HepG2 (cell line): ENCODE results near the gene MAP2K5. TPM values are rescaled to one million over a fixed set of nuclear protein-coding genes. Genes with fewer than 3 reads are reported as not detected.

ENCODE experiments used
- ATAC-seq: fragments of 200-7000 bp; cut with Tn5 transposase; 3 replicates; pipeline ENCODE4 v1.9.1; 2020; ENCODE audit warnings: mild to moderate bottlenecking, moderate library complexity
- BruUV-seq: library from RNA; stranded (reverse); fragments of 400-500 nt; replicated peaks from 2 replicates; lab custom pipeline; 2021; lab: Mats Ljungman, UMichigan
- CTCF ChIA-PET: fragments of 300-600 bp; formaldehyde crosslinking; extraction: SDS; loops from one replicate; lab custom pipeline; 2021; ENCODE audit warnings: low total read pairs, inconsistent platforms, low intra/inter-chr PET ratio; lab: Yijun Ruan, JAX
- POLR2A ChIA-PET: fragments of 350-600 bp; sonication (Branson Sonifier 250); formaldehyde crosslinking; loops from one replicate; lab custom pipeline; 2020; ENCODE audit warnings: antibody characterized with exemption, inconsistent platforms; lab: Yijun Ruan, JAX
- DNase-seq: peaks from one replicate; pipeline ENCODE4 v3.0.0-alpha.2; 2015; ENCODE audit warnings: low spot score
- FAIRE-seq: peaks from 3 replicates; lab custom pipeline; 2011; peaks lifted over from hg19 to GRCh38; lab: Jason Lieb, UNC
- H2AFZ ChIP-seq: one replicate; pipeline ENCODE4 v1.6.1; 2011; ENCODE audit warnings: low read length, inconsistent platforms
- H3K27ac ChIP-seq: fragments of 300-600 bp; 3 replicates; pipeline ENCODE4 v1.8.0; 2011; ENCODE audit warnings: mixed run types, mild to moderate bottlenecking, mixed read lengths, low read length, inconsistent platforms; ENCODE audit not compliant: insufficient read depth; ENCODE audit errors: extremely low read length
- H3K27me3 ChIP-seq, 2 experiments: fragments of 200-600 bp in 1 of 2; 2 replicates in 1 of 2; 3 replicates in 1 of 2; pipeline versions ENCODE4 v1.6.0 to v1.8.0; 2011; ENCODE audit warnings: low read length in 2 of 2, mild to moderate bottlenecking in 2 of 2, moderate library complexity in 2 of 2, inconsistent platforms in 1 of 2; ENCODE audit not compliant: insufficient read depth in 2 of 2, control insufficient read depth in 1 of 2
- H3K36me3 ChIP-seq, 2 experiments: fragments of 200-600 bp in 1 of 2; replicated peaks in 1 of 2; 2 replicates in 1 of 2; 3 replicates in 1 of 2; pipeline versions ENCODE4 v1.5.1 to v1.8.0; 2011; ENCODE audit warnings: low read length in 2 of 2, inconsistent platforms in 1 of 2; ENCODE audit not compliant: insufficient read depth in 2 of 2, control insufficient read depth in 1 of 2
- H3K4me1 ChIP-seq: 2 replicates; pipeline ENCODE4 v1.5.1; 2012; ENCODE audit warnings: low read length, inconsistent platforms; ENCODE audit not compliant: insufficient read depth
- H3K4me2 ChIP-seq: 2 replicates; pipeline ENCODE4 v1.6.0; 2011; ENCODE audit warnings: low read depth, low read length, inconsistent platforms
- H3K4me3 ChIP-seq, 3 experiments: fragments of 200-600 bp in 1 of 3; sonication (generic), shearing (Covaris generic) in 1 of 3; replicated peaks in 1 of 3; 2 replicates each; pipeline ENCODE4 v1.5.1; 2011 to 2016; ENCODE audit warnings: low read length in 3 of 3, inconsistent platforms in 2 of 3, low read depth in 2 of 3, mild to moderate bottlenecking in 2 of 3, control low read depth in 1 of 3, mixed read lengths in 1 of 3; ENCODE audit not compliant: insufficient read depth in 1 of 3
- H3K79me2 ChIP-seq: one replicate; pipeline ENCODE4 v1.6.1; 2011; ENCODE audit warnings: low read length, inconsistent platforms; ENCODE audit not compliant: insufficient read depth
- H3K9ac ChIP-seq: 2 replicates; pipeline ENCODE4 v1.6.0; 2011; ENCODE audit warnings: mild to moderate bottlenecking, low read depth, low read length, inconsistent platforms; ENCODE audit not compliant: insufficient read depth
- H3K9me3 ChIP-seq: 2 replicates; pipeline ENCODE4 v1.5.1; 2012; ENCODE audit warnings: mild to moderate bottlenecking, low read length
- H4K20me1 ChIP-seq: 2 replicates; pipeline ENCODE4 v1.6.0; 2011; ENCODE audit warnings: inconsistent platforms, mild to moderate bottlenecking, low read length, moderate library complexity; ENCODE audit not compliant: insufficient read depth
- MATR3 ChIP-seq: sonication (generic); formaldehyde crosslinking; IDR thresholded peaks from 2 replicates; pipeline ENCODE4 v1.4.0; 2020; ENCODE audit warnings: missing genetic modification reagents
- MED8 ChIP-seq: sonication (generic); formaldehyde crosslinking; IDR thresholded peaks from 2 replicates; pipeline ENCODE4 v1.8.1; 2023; ENCODE audit warnings: mild to moderate bottlenecking, missing genetic modification reagents; ENCODE audit not compliant: insufficient replicate concordance
- POLR2A ChIP-seq, 2 experiments: IDR thresholded peaks; 2 replicates each; pipeline ENCODE4 v1.6.1; 2011; ENCODE audit warnings: low read depth in 2 of 2, low read length in 2 of 2, mild to moderate bottlenecking in 1 of 2, moderate library complexity in 1 of 2; ENCODE audit not compliant: insufficient read depth in 1 of 2
- RXRB ChIP-seq: IDR thresholded peaks from 2 replicates; pipeline ENCODE4 v1.6.1; 2016; ENCODE audit warnings: borderline replicate concordance, missing genetic modification reagents, missing compliant biosample characterization
- TOE1 ChIP-seq: sonication (generic); formaldehyde crosslinking; IDR thresholded peaks from 2 replicates; pipeline ENCODE4 v1.4.0; 2020; ENCODE audit warnings: mild to moderate bottlenecking, missing genetic modification reagents
- XBP1 ChIP-seq: sonication (generic); formaldehyde crosslinking; IDR thresholded peaks from 2 replicates; pipeline ENCODE4 v1.5.0; 2020; ENCODE audit warnings: missing genetic modification reagents
- ZFP90 ChIP-seq: sonication (generic); formaldehyde crosslinking; IDR thresholded peaks from 2 replicates; pipeline ENCODE4 v1.8.0; 2022; ENCODE audit warnings: missing genetic modification reagents, mild to moderate bottlenecking, inconsistent platforms, borderline replicate concordance
- ZNF430 ChIP-seq: sonication (generic); formaldehyde crosslinking; IDR thresholded peaks from 2 replicates; pipeline ENCODE4 v1.9.0; 2021; ENCODE audit warnings: mild to moderate bottlenecking, missing genetic modification reagents
- ZNF446 ChIP-seq: sonication (generic); formaldehyde crosslinking; IDR thresholded peaks from 2 replicates; pipeline ENCODE4 v1.5.0; 2020; ENCODE audit warnings: mild to moderate bottlenecking, missing genetic modification reagents
- WGBS: methylation state at CpG from one replicate; pipeline ENCODE4 v1.1.6; 2017; ENCODE audit warnings: low lambda C conversion rate; 5-methylcytosine and 5-hydroxymethylcytosine counted together
- in situ Hi-C: cut with HindIII; loops from 2 replicates; pipeline ENCODE4 v1.10.0; 2017; ENCODE audit warnings: low pct_unique_long_range_greater_than_20kb; ENCODE audit not compliant: extremely low pct_ligation_motif_present
- intact Hi-C: fragments of 100-400 bp; cut with micrococcal nuclease; formaldehyde crosslinking; loops from one replicate; pipeline ENCODE4 v1.10.0; 2022; ENCODE audit not compliant: unreplicated experiment
- polyA plus RNA-seq, 8 experiments: library from polyadenylated mRNA; depleted of rRNA in 3 of 8; stranded (reverse) in 7 of 8; unstranded in 1 of 8; fragments of >200 nt; fragmentation: Illumina TruSeq in 4 of 8; extraction: Trizol in 4 of 8; gene quantifications; 2 replicates each; pipeline versions ENCODE4 v1.2.1 to v1.2.3, GENCODE V29; 2011 to 2016; ENCODE audit warnings: low read depth in 4 of 8, missing spikeins in 1 of 8, mixed read lengths in 1 of 8; ENCODE audit not compliant: insufficient read depth in 1 of 8
- total RNA-seq, 5 experiments: library from RNA; depleted of rRNA; stranded (reverse); fragments of >200 nt; fragmentation: Illumina TruSeq; extraction: Trizol; gene quantifications; 2 replicates each; pipeline ENCODE4 v1.2.3, GENCODE V29; 2016; ENCODE audit warnings: low read depth in 1 of 5
- TF ChIP-seq, protein P1 (sequence below): sonication (generic); formaldehyde crosslinking; conservative IDR thresholded peaks from 2 replicates; pipeline ENCODE4 v1.4.0; 2020; ENCODE audit warnings: missing genetic modification reagents
- TF ChIP-seq, protein P2 (sequence below): sonication (generic); formaldehyde crosslinking; IDR thresholded peaks from 2 replicates; pipeline ENCODE4 v1.9.0; 2021; ENCODE audit warnings: missing genetic modification reagents, mild to moderate bottlenecking, borderline replicate concordance
- TF ChIP-seq, protein P3 (sequence below): sonication (generic); formaldehyde crosslinking; IDR thresholded peaks from 2 replicates; pipeline ENCODE4; 2020; ENCODE audit warnings: missing genetic modification reagents, mild to moderate bottlenecking, borderline replicate concordance
- TF ChIP-seq, protein P4 (sequence below): sonication (generic); formaldehyde crosslinking; IDR thresholded peaks from 2 replicates; pipeline ENCODE4 v1.4.0; 2020; ENCODE audit warnings: mild to moderate bottlenecking, low read depth, missing genetic modification reagents

The MAP2K5 gene
- total and polyA plus RNA-seq, 2 of the 13 experiments (the other 11 are each of a cell fraction or from before 2014, with no cell fraction given), result 4.0 to 4.3 TPM

DNA sequence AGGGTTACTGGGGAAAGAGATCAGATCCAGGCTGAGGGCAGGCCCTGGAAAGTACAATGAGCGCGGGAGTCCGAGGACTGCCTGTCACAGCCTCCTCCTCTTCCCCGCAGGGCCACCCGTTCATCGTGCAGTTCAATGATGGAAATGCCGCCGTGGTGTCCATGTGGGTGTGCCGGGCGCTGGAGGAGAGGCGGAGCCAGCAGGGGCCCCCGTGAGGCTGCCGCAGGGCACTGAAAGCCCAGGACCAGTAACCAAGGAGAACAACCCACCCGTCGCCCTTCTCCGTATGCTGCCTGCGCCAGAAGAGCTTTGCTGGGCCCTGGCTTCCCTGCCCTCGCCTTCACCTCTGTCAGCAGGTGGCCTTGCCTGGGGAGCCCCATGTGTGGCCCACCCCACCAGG lies 264.0 kb downstream of the MAP2K5 start:
- BruUV-seq, result no TSS peak
- no peak for ATAC-seq
- no peaks in the 10 kb centered on the region for H4K20me1 ChIP-seq
- H3K36me3 ChIP-seq, result no peaks in the 10 kb centered on the region
- in situ Hi-C loops, result no loop called here
- TF ChIP-seq ZFP90 (CRISPR knock-in tag) (no peak), MATR3 (CRISPR knock-in tag) (no peak)
- TF ChIP-seq, protein P1, sequence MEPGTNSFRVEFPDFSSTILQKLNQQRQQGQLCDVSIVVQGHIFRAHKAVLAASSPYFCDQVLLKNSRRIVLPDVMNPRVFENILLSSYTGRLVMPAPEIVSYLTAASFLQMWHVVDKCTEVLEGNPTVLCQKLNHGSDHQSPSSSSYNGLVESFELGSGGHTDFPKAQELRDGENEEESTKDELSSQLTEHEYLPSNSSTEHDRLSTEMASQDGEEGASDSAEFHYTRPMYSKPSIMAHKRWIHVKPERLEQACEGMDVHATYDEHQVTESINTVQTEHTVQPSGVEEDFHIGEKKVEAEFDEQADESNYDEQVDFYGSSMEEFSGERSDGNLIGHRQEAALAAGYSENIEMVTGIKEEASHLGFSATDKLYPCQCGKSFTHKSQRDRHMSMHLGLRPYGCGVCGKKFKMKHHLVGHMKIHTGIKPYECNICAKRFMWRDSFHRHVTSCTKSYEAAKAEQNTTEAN (CRISPR knock-in tag), result no peak
- TF ChIP-seq, all 625 proteins: peak for 0
- Histone ChIP-seq H3K9ac (no peak overlapping the region), H3K27me3 (no peaks in the 10 kb centered on the region), H2AFZ (no peak overlapping the region), H3K9me3 (no peaks in the 10 kb centered on the region), H3K4me2 (no peak overlapping the region), H3K4me1 (peaks cover 9% of the 10 kb centered on the region), H3K27ac (no peak overlapping the region), H3K4me3 (no peak overlapping the region), H3K79me2 (no peaks in the 10 kb centered on the region)
- POLR2A ChIA-PET, result no interaction called here
- DNase-seq (no peak), FAIRE-seq (no peak)
- CTCF ChIA-PET, result no interaction called here
- WGBS, result no CpG with 5 or more reads among the region's 18 CpGs
- intact Hi-C loops, result no loop called here

DNA sequence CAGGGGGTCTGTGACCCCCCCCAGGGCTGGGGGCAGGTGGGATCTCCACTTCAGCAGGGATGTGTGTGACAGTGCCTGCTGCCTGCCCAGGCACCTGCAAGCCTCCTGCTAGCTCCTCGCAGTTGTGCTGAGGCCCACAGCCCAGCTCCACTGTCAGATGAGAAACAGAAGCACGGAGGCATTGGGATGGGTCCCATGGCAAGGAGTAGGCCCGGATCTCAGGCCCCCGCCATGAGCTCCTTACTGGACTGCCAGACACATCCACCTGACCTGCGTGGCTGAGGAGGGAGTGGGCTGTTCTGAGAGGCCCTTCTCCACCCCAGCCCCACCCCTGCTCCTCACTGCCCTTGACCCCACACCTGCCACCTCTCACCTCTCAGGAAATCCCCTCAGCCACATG lies 264.6 kb downstream of the MAP2K5 start:
- intact Hi-C loops, result no loop called here
- no peak overlapping the region for H3K27ac ChIP-seq
- no peaks in the 10 kb centered on the region for H3K79me2 ChIP-seq
- DNase-seq (no peak), ATAC-seq (no peak), FAIRE-seq (no peak)
- ChIA-PET POLR2A (no interaction called here), CTCF (no interaction called here)
- no TSS peak for BruUV-seq
- in situ Hi-C loops, result no loop called here
- H2AFZ ChIP-seq, result no peak overlapping the region
- H3K36me3 ChIP-seq, result no peaks in the 10 kb centered on the region
- H3K27me3 ChIP-seq, result no peaks in the 10 kb centered on the region
- peaks cover 9% of the 10 kb centered on the region for H3K4me1 ChIP-seq
- no peak overlapping the region for H3K4me2 ChIP-seq
- WGBS, result 91% methylated on average over 4 of the region's 5 CpGs
- H3K4me3 ChIP-seq, result no peak overlapping the region
- no peak overlapping the region for H3K9ac ChIP-seq
- H4K20me1 ChIP-seq, result no peaks in the 10 kb centered on the region
- H3K9me3 ChIP-seq, result no peaks in the 10 kb centered on the region
- TF ChIP-seq MED8 (CRISPR knock-in tag) (no peak), RXRB (no peak), XBP1 (CRISPR knock-in tag) (no peak), POLR2A (IDR thresholded peaks at IDR 0.05; ENCODE audit: insufficient read depth in 1 of 2, low read depth in 2 of 2, low read length in 2 of 2) (no peak), ZNF430 (no peak), ZNF446 (CRISPR knock-in tag) (no peak), TOE1 (CRISPR knock-in tag) (no peak)
- TF ChIP-seq, protein P2, sequence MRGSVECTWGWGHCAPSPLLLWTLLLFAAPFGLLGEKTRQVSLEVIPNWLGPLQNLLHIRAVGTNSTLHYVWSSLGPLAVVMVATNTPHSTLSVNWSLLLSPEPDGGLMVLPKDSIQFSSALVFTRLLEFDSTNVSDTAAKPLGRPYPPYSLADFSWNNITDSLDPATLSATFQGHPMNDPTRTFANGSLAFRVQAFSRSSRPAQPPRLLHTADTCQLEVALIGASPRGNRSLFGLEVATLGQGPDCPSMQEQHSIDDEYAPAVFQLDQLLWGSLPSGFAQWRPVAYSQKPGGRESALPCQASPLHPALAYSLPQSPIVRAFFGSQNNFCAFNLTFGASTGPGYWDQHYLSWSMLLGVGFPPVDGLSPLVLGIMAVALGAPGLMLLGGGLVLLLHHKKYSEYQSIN (CRISPR knock-in tag), result no peak
- TF ChIP-seq, protein P3, sequence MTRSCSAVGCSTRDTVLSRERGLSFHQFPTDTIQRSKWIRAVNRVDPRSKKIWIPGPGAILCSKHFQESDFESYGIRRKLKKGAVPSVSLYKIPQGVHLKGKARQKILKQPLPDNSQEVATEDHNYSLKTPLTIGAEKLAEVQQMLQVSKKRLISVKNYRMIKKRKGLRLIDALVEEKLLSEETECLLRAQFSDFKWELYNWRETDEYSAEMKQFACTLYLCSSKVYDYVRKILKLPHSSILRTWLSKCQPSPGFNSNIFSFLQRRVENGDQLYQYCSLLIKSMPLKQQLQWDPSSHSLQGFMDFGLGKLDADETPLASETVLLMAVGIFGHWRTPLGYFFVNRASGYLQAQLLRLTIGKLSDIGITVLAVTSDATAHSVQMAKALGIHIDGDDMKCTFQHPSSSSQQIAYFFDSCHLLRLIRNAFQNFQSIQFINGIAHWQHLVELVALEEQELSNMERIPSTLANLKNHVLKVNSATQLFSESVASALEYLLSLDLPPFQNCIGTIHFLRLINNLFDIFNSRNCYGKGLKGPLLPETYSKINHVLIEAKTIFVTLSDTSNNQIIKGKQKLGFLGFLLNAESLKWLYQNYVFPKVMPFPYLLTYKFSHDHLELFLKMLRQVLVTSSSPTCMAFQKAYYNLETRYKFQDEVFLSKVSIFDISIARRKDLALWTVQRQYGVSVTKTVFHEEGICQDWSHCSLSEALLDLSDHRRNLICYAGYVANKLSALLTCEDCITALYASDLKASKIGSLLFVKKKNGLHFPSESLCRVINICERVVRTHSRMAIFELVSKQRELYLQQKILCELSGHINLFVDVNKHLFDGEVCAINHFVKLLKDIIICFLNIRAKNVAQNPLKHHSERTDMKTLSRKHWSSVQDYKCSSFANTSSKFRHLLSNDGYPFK (CRISPR knock-in tag), result no peak
- TF ChIP-seq, protein P4, sequence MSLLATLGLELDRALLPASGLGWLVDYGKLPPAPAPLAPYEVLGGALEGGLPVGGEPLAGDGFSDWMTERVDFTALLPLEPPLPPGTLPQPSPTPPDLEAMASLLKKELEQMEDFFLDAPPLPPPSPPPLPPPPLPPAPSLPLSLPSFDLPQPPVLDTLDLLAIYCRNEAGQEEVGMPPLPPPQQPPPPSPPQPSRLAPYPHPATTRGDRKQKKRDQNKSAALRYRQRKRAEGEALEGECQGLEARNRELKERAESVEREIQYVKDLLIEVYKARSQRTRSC (CRISPR knock-in tag), result no peak
